HG03442 (cell line): Measurements from ENCODE around the gene SCN4A.

ENCODE experiments used
- ATAC-seq: cut with Tn5 transposase; IDR thresholded peaks from one replicate; pipeline ENCODE4 v1.9.1; 2021; ENCODE audit warnings: mild to moderate bottlenecking, moderate library complexity; ENCODE audit not compliant: unreplicated experiment

Gene SCN4A

GRCh38 chr17:64002658-64003525 lies 30.2 kb upstream of the SCN4A start:
- no peak for ATAC-seq

GRCh38 chr17:64001763-64002529 lies 29.2 kb upstream of the SCN4A start:
- no peak for ATAC-seq

GRCh38 chr17:64001091-64001579 lies 28.4 kb upstream of the SCN4A start:
- no peak for ATAC-seq

GRCh38 chr17:63999680-64000531 lies 27.2 kb upstream of the SCN4A start:
- ATAC-seq: no peak

- no peak for ATAC-seq
Measured at GRCh38 chr17:63998721-63999679, 26.3 kb upstream of the SCN4A start.

GRCh38 chr17:63998050-63998720 lies 25.5 kb upstream of the SCN4A start, which contains the start of gene PRR29:
Gene PRR29 (plus strand): TSS chr17:63998351. CDS start chr17:63998365, 14 bp downstream.
- ATAC-seq: no peak

- no peak for ATAC-seq
Measured at GRCh38 chr17:63997341-63998048, 24.8 kb upstream of the SCN4A start.

- ATAC-seq: no peak
Measured at GRCh38 chr17:63996430-63997182, 23.9 kb upstream of the SCN4A start.

GRCh38 chr17:63995626-63996025 lies 22.9 kb upstream of the SCN4A start:
- no peak for ATAC-seq

GRCh38 chr17:63993368-63993985 lies 20.8 kb upstream of the SCN4A start:
- ATAC-seq: no peak

- ATAC-seq: no peak
Measured at GRCh38 chr17:63991611-63992010, 18.9 kb upstream of the SCN4A start.

GRCh38 chr17:63989622-63990345 lies 17.1 kb upstream of the SCN4A start:
- ATAC-seq: no peak

- ATAC-seq: no peak
Measured at GRCh38 chr17:63988741-63989621, 16.3 kb upstream of the SCN4A start.

GRCh38 chr17:63988127-63988478 lies 15.4 kb upstream of the SCN4A start:
- no peak for ATAC-seq

- no peak for ATAC-seq
Measured at GRCh38 chr17:63987221-63988126, 14.8 kb upstream of the SCN4A start.
